Central memory CD8-positive, alpha-beta T cell (primary cell): Measurements from ENCODE around the gene TRIM77.
"Not testable (repeated sequence)": the region's sequence is repeated elsewhere in the genome, so short reads cannot be mapped to it uniquely, and the experiment has no call there.

ENCODE experiments used
- ATAC-seq: fragments of 150-1000 bp; cut with Tn5 transposase; replicated peaks from 2 replicates; pipeline ENCODE4 v1.10.0; 2022; ENCODE audit warnings: mild to moderate bottlenecking, moderate FRiP score, moderate number of reproducible peaks; ENCODE audit not compliant: poor library complexity, severe bottlenecking; ENCODE audit errors: extremely low read depth
- DNase-seq, 2 donors: peaks; one replicate each; pipeline ENCODE4 v3.0.0; 2021; ENCODE audit warnings: low spot score in 2 of 2
- H3K27ac Mint-ChIP-seq: one replicate; pipeline ENCODE4 v1.8.0; 2022; ENCODE audit warnings: low read depth, mild to moderate bottlenecking, moderate library complexity, mixed read lengths
- H3K27me3 Mint-ChIP-seq: one replicate; pipeline ENCODE4 v1.8.0; 2022; ENCODE audit warnings: mixed read lengths
- H3K36me3 Mint-ChIP-seq: one replicate; pipeline ENCODE4 v1.8.0; 2022; ENCODE audit warnings: mild to moderate bottlenecking, moderate library complexity, mixed read lengths; ENCODE audit not compliant: insufficient read depth
- H3K4me1 Mint-ChIP-seq: one replicate; pipeline ENCODE4 v1.8.0; 2022; ENCODE audit warnings: mixed read lengths
- H3K4me3 Mint-ChIP-seq: one replicate; pipeline ENCODE4 v1.8.0; 2022; ENCODE audit warnings: mild to moderate bottlenecking, moderate library complexity, mixed read lengths
- H3K9me3 Mint-ChIP-seq: one replicate; pipeline ENCODE4 v1.8.0; 2022; ENCODE audit warnings: mixed read lengths

The TRIM77 gene

DNA sequence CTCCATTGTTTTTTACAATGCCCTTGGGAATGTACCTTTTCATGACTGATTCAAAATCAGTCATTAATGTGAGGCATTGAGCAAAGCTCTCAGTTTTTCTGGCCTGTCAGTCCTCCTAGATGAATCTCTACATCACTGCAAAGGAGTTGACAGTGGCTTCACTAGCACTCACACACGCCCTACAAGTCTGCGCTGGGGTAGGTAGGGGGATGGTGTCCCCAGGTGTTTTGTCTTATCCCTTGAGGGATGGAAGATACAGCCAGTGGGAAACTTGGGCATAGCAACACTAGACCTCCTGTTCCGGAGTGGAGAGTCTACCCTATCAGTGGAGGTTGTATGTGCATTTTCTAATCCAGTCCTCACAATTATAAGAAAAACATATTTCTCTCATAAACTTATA lies 27.0 kb downstream of the TRIM77 start:
- no peaks in the 10 kb centered on the region for H3K4me1 Mint-ChIP-seq
- H3K27me3 Mint-ChIP-seq, result no peaks in the 10 kb centered on the region
- no peak overlapping the region for H3K4me3 Mint-ChIP-seq
- DNase-seq (no peak), ATAC-seq (no peak)
- H3K36me3 Mint-ChIP-seq, result no peaks in the 10 kb centered on the region
- H3K27ac Mint-ChIP-seq, result no peak overlapping the region
- H3K9me3 Mint-ChIP-seq, result peaks cover 5% of the 10 kb centered on the region

DNA sequence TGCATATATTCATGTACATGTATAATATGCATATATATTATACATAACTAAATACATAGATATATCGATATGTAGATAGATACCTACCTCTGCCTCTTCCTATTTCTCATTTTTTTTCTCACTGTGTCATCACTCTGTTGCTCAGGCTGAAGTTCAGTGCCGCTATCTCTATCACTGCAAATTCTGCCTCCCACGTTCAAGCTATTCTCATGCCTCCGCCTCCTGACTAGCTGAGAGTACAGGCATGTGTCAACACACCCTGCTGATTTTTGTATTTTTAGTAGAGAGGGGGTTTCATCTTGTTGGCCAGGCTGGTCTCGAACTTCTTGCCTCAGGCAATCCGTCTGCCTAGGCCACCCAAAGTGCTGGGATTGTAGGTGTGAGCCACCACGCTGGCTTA lies 31.3 kb downstream of the TRIM77 start:
- not testable (repeated sequence) for H3K36me3 Mint-ChIP-seq, DNase-seq, H3K4me1 Mint-ChIP-seq, H3K27ac Mint-ChIP-seq, ATAC-seq, H3K4me3 Mint-ChIP-seq, H3K9me3 Mint-ChIP-seq, H3K27me3 Mint-ChIP-seq

DNA sequence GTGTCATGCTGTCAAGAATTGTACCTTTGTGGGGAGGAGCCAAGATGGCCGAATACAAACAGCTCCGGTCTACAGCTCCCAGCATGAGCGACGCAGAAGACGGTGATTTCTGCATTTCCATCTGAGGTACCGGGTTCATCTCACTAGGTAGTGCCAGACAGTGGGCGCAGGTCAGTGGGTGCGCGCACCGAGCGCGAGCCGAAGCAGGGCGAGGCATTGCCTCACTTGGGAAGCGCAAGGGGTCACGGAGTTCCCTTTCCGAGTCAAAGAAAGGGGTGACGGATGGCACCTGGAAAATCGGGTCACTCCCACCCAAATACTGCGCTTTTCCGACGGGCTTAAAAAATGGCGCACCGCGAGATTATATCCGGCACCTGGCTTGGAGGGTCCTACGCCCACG lies 34.1 kb downstream of the TRIM77 start:
- H3K27me3 Mint-ChIP-seq, H3K27ac Mint-ChIP-seq, H3K4me3 Mint-ChIP-seq, DNase-seq, ATAC-seq, H3K36me3 Mint-ChIP-seq, H3K9me3 Mint-ChIP-seq, H3K4me1 Mint-ChIP-seq: not testable (repeated sequence)

DNA sequence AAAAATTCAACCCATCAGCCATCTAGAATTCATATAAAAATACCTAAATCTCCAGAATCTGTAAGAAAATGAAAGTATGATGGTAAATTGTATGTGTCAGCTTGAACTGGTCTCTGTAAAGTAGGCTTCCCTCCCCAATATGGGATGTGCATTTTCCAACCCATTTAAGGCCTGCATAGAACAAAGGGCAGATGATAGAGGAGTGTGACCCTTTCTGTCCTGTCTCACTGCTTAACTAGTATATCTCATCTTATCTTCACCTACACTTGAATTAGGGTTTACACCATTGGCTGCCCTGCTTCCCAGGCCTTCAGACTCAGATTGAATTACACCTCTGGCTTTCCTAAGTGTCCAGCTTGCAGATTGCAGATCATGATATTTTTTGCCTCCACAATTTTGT lies 40.7 kb downstream of the TRIM77 start:
- not testable (repeated sequence) for H3K4me3 Mint-ChIP-seq, H3K36me3 Mint-ChIP-seq, H3K27me3 Mint-ChIP-seq, H3K27ac Mint-ChIP-seq, DNase-seq, H3K9me3 Mint-ChIP-seq, H3K4me1 Mint-ChIP-seq, ATAC-seq
